Stimulated activated CD8-positive, alpha-beta memory T cell treated with anti-CD3 and anti-CD28 coated beads, Interleukin-4, amount 100 ng/mL, for 1 hour (primary cell): ENCODE measurements around the gene CDH1.
"Not testable (repeated sequence)": the region's sequence is repeated elsewhere in the genome, so short reads cannot be mapped to it uniquely, and the experiment has no call there.

Experiments used
- DNase-seq, 2 donors: peaks; one replicate each; pipeline ENCODE4 v3.0.0-alpha.2; 2020; ENCODE audit warnings: low read depth in 2 of 2, low spot score in 1 of 2

The CDH1 gene

GRCh38 chr16:68787419-68787807, 50.3 kb downstream of the CDH1 start:
- DNase-seq = not testable (repeated sequence)

- DNase-seq = no peak
These were observed 53.2 kb downstream of the CDH1 start for GRCh38 chr16:68790130-68790761.

GRCh38 chr16:68790944-68791343, 53.9 kb downstream of the CDH1 start:
- no peak for DNase-seq

- no peak for DNase-seq
These were observed 55.6 kb downstream of the CDH1 start for GRCh38 chr16:68792465-68793324.

GRCh38 chr16:68793401-68793857, 56.3 kb downstream of the CDH1 start:
- DNase-seq = no peak

- DNase-seq = no peak
These were observed 61.3 kb downstream of the CDH1 start for GRCh38 chr16:68798398-68798797.

- DNase-seq = no peak
These were observed 63.3 kb downstream of the CDH1 start for GRCh38 chr16:68800257-68800875.

GRCh38 chr16:68802190-68802589, 65.1 kb downstream of the CDH1 start:
- no peak for DNase-seq

- no peak for DNase-seq
These were observed 69.3 kb downstream of the CDH1 start for GRCh38 chr16:68806422-68806821.

GRCh38 chr16:68806981-68807380, 69.9 kb downstream of the CDH1 start:
- DNase-seq = no peak

- DNase-seq = no peak
These were observed 77.4 kb downstream of the CDH1 start for GRCh38 chr16:68814516-68814915.

GRCh38 chr16:68823401-68824135, 86.5 kb downstream of the CDH1 start:
- DNase-seq = no peak

GRCh38 chr16:68825427-68825826, 88.3 kb downstream of the CDH1 start:
- no peak for DNase-seq

GRCh38 chr16:68826652-68827051, 89.6 kb downstream of the CDH1 start:
- DNase-seq = no peak

GRCh38 chr16:68833251-68833650, 96.2 kb downstream of the CDH1 start:
- DNase-seq = no peak

GRCh38 chr16:68834550-68834949, 97.5 kb downstream of the CDH1 start:
- no peak for DNase-seq

GRCh38 chr16:68835970-68836369, 98.9 kb downstream of the CDH1 start:
- DNase-seq = no peak

GRCh38 chr16:68839831-68840230, 102.7 kb downstream of the CDH1 start:
- no peak for DNase-seq

- not testable (repeated sequence) for DNase-seq
These were observed 105.9 kb downstream of the CDH1 start for GRCh38 chr16:68842964-68843481.

GRCh38 chr16:68843482-68844210, 106.6 kb downstream of the CDH1 start, which contains the start of gene TANGO6:
TSS of gene TANGO6 (plus strand) at chr16:68843531. CDS start at chr16:68843618, 87 bp downstream.
- peak; percentile 76 to 85 for DNase-seq
